Measurements from ENCODE around the gene DGCR6L.
"Not testable (repeated sequence)": the region's sequence is repeated elsewhere in the genome, so short reads cannot be mapped to it uniquely, and the experiment has no call there.

Gene DGCR6L

DNA sequence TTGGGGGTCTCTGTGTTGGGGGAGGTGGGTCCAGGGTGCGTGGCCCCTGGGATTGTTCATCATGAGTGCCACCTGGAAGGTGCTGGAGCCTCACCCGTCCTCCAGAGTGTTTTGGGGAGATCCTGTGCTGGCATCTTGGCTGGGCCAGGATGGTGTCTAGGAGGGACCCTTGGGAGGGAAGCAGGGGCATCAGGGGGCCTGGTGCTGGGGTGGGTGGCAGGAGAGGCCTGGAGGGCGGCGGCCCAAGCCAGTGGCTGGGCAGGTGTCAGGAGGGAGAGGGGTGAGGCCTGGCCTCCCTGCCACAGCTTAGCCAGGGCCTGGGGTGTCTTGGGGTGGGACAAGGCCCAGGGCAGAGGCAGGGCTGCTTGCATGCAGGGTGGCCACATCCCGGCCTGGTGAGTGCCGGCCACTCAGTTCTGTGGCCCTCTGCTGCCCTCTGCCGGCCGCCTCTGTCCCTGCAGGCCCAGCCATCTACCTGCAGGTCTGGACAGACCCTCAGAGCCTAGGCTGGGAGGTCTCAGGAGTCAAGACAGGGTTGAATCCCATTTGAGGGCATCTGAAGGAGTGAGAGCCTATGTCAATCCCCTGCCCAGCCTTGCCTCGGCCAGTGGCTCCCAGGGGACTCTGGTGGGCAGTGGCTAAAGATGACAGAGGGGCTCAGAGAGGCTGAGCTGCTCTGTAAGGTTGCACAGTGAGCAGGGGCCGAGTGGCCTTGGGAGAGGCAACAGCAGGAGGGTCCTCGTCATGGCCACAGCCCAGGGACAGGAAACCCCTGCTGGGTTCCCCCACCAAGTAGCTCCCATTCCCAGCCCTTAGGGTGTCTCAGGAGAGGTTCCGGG lies 34.2 kb downstream of the DGCR6L start:
- peaks cover 17% of the 10 kb centered on the region for H3K27me3 Mint-ChIP-seq
- CTCF ChIA-PET = interaction anchor here (0.8 to 3.0 kb wide), 4 partner anchors 9 to 129 kb away, joined by 3 to 18 read pairs (median 6); no protein-coding TSS in a partner anchor
- not testable (repeated sequence) for H3K9me3 Mint-ChIP-seq, H3K36me3 Mint-ChIP-seq, H3K27ac Mint-ChIP-seq, H3K4me1 Mint-ChIP-seq, H3K4me3 Mint-ChIP-seq
- DNase-seq = peak; percentile 88

DNA sequence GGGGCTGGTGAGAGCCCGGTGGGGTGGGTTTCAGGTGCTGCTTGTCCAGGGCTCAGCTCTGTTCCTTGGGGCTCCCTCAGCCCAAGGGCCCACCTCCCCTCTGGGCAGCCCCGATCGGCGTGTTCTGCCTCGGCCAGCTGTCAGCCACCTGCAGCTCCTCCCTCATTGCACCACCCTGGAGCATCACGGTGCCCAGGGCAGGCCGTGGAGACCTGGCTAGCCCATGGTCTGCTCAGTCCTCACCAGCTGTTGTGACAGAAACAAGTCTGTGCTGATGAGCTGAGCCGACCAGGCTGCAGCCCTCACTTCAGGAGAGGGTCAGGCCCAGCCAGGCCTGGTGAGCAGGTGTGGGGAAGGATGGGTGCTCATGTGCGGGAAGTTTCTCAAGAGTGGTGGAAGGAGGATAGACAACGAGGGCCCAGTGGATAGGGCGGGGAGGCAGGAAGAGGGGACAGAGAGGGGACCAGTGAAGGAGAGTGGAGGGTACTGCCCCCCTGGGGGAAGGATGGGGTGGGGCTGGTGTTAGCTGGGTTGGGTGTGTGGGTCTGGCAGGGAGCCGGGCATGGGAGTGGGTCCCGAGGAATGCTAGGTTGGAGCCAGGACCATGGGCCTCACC lies 35.3 kb downstream of the DGCR6L start:
- Mint-ChIP-seq H3K4me3 (no peak overlapping the region), H3K27ac (no peak overlapping the region), H3K36me3 (no peaks in the 10 kb centered on the region), H3K9me3 (no peaks in the 10 kb centered on the region), H3K27me3 (peaks cover 8% of the 10 kb centered on the region), H3K4me1 (no peaks in the 10 kb centered on the region)
- CTCF ChIA-PET = interaction anchor here (1.1 to 3.0 kb wide), 3 partner anchors 11 to 128 kb away, joined by 3 to 18 read pairs (median 5); no protein-coding TSS in a partner anchor
- DNase-seq = no peak

DNA sequence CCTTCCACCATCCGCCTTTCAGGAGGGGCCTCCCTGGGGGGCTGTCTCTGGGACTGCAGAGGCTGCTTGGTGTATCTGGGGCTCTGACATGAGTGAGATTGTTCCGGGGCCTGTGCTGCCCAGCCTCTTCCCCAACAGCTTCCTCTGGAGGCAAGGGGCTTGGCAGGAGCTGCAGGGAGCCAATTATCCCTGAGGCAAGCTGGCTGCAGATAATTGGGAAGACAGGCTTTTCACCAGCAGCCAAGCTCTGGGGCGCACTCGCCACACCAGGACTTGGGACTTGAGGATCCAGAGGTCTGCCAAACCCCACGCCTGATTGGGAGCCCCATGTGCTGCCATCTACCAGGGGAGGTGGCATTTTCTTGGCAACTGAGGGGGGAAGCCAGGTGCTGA lies 36.2 kb downstream of the DGCR6L start:
- DNase-seq = no peak
- no peaks in the 10 kb centered on the region for H3K4me1 Mint-ChIP-seq
- H3K36me3 Mint-ChIP-seq = no peaks in the 10 kb centered on the region
- no peak overlapping the region for H3K4me3 Mint-ChIP-seq
- peaks cover 10% of the 10 kb centered on the region for H3K27me3 Mint-ChIP-seq
- H3K9me3 Mint-ChIP-seq = no peaks in the 10 kb centered on the region
- CTCF ChIA-PET = interaction anchor here (1.1 to 3.0 kb wide), 2 partner anchors 12 to 127 kb away, joined by 3 to 18 read pairs; no protein-coding TSS in a partner anchor
- no peak overlapping the region for H3K27ac Mint-ChIP-seq

DNA sequence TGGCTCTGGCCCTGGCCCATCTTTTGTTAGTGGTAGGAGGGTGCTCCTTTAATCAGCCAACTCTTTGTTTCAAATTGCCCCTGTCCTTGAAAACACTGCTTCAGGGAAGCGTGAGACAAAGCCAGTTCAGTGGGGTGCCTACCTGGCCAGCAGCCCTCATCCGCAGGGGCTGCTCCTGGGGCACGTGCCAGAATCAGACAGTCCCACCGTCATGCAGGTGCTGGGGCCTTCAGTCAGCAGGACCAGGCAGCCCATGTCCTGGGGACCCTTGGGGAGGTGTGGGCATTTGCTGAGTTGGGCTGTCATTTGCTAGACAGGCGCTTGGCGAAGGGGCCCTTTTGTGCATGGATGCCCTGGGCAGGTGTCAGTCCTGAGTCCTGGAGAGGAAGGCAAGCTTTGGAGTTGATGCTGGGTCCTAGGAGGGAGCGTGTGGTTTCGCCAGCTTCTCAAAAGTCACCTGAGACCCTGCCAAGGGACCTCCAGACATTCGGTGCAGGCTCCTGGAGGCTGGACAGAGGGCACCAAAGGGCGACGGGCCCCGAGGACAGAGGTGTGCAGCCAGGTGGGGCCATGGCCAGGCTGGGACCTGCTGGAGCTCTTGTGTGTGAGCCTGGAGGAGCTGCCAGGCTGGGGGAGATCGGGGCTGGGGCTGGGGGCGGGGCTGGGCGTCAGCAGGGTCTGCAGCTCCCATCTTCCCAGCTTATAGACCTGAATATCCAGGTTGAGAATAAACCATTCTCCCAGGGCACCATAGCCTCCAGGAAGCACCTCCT lies 36.8 kb downstream of the DGCR6L start:
- no peaks in the 10 kb centered on the region for H3K36me3 Mint-ChIP-seq
- no peaks in the 10 kb centered on the region for H3K4me1 Mint-ChIP-seq
- H3K27me3 Mint-ChIP-seq = peaks cover 10% of the 10 kb centered on the region
- H3K27ac Mint-ChIP-seq = no peak overlapping the region
- no peak for DNase-seq
- CTCF ChIA-PET = interaction anchor here (1.1 to 3.0 kb wide), 2 partner anchors 11 to 126 kb away, joined by 3 to 18 read pairs; no protein-coding TSS in a partner anchor
- H3K4me3 Mint-ChIP-seq = no peak overlapping the region
- H3K9me3 Mint-ChIP-seq = no peaks in the 10 kb centered on the region

DNA sequence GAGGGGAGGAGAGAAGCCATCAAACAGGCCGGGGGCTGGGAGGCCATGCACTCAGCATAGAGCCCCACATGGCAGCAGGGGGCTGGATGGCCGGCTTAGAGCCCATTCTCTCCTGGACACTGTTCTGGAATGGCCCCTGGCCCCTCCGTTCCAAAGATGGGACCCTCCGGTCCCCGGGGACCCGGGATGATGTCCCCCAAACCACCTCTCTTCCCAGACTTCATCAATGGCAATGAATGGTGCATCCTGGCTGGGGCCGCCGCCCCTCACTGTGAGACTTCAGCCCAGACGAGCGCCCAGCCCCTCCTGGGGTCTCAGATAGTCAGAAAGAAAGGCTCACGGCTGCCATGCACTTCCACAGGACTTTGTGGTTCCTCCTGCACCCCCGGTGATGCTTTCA lies 38.0 kb downstream of the DGCR6L start:
- CTCF ChIA-PET = no interaction called here

DNA sequence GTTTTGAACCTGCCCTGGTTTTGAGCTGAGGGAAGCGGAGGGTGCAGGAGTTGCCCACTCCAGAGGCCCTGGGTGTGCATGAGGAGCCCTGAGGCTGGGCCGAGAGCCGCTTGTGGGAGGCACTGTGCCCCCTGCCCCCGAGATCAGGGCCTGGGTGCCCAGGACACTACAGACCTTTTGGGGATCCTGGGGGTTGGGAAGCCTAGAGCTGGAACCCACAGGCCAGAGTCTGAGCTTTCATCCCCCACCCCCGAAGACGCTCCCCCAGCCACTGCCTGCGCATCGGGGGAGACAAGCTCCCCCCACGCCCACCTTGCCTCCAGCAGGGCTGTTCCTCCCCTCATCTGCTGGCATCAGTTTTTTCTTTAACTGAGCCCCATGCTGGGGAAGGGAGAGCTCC lies 38.4 kb downstream of the DGCR6L start:
- H3K4me3 Mint-ChIP-seq, H3K9me3 Mint-ChIP-seq, CTCF ChIA-PET, H3K27me3 Mint-ChIP-seq, H3K36me3 Mint-ChIP-seq, DNase-seq, H3K4me1 Mint-ChIP-seq, H3K27ac Mint-ChIP-seq: not testable (repeated sequence)

More for the DNA sequence above, 38.0 kb downstream of the DGCR6L start:
- Mint-ChIP-seq H3K9me3 (no peaks in the 10 kb centered on the region), H3K4me1 (no peaks in the 10 kb centered on the region), H3K27ac (no peak overlapping the region), H3K36me3 (no peaks in the 10 kb centered on the region), H3K4me3 (no peak overlapping the region), H3K27me3 (peaks cover 8% of the 10 kb centered on the region)
- DNase-seq = no peak

DNA sequence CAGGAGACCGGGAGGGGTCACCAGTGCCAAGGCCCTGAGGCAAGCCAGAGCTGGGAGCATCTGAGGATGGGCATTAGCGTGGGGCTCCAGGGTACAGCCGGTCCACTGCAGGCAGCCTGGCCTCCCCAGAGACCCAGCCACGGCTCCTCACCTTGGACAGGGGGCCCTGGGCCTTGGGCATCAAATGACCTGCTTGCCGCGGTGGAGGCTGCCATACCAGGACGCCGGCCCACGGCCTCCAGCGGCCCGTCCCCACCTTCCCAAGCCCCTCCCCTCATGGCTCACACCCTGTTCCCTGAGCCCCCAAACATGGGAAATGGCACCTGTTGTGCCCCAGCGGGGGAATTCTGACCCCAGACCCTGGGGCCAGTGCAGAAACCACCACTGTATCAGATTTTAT lies 39.0 kb downstream of the DGCR6L start:
- Mint-ChIP-seq H3K4me1 (no peaks in the 10 kb centered on the region), H3K36me3 (no peaks in the 10 kb centered on the region), H3K27ac (no peak overlapping the region), H3K27me3 (peaks cover 4% of the 10 kb centered on the region), H3K4me3 (no peak overlapping the region), H3K9me3 (no peaks in the 10 kb centered on the region)
- no peak for DNase-seq
- CTCF ChIA-PET = no interaction called here

DNA sequence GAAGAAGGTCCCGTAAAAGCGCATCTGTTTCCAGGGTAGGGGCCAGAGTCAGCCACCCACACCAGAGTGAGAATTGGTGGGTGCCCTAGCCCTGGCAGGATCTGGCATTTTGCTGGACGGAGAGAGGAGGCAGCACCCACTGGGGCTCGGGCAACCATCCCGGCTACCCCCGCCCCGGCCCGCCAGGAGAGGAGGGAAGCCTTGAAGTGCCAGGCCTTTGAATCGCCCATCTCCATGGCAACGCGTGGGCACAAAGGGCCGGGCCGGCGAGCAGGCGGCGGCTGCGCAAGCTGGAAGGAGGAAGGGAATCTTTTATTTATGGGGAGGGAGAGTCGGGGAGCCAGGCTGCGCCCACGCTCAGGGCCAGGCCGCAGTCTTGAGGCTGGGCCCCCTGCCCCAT lies 39.7 kb downstream of the DGCR6L start:
- H3K4me3 Mint-ChIP-seq, H3K36me3 Mint-ChIP-seq, H3K27me3 Mint-ChIP-seq, H3K27ac Mint-ChIP-seq, H3K9me3 Mint-ChIP-seq, H3K4me1 Mint-ChIP-seq, DNase-seq, CTCF ChIA-PET: not testable (repeated sequence)

DNA sequence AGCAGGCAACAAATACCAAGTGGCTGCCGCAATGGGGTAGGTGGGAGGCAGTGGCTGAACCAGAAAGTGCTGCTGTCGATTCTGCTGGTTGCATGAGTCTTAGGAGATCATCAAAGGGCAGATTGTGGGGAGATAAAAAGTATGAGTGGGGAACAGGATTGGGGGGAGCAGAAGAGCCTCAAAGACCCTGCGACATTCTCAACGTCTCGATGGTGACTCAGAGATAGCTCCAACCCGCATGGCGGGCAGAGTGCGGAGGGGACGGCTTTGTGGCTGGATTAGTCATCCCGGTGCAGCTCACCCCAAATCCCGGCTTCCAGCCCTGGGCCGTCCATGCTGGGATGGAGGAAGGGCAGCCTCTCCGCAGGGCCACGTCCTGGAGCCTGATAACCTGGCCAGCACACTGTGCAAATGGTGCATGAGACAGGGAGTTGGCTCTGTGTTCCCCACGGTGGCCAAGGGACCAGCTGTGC lies 40.2 kb downstream of the DGCR6L start:
- H3K27ac Mint-ChIP-seq = no peak overlapping the region
- CTCF ChIA-PET = no interaction called here
- H3K27me3 Mint-ChIP-seq = peaks cover 4% of the 10 kb centered on the region
- no peak for DNase-seq
- no peaks in the 10 kb centered on the region for H3K36me3 Mint-ChIP-seq
- H3K4me3 Mint-ChIP-seq = no peak overlapping the region
- H3K9me3 Mint-ChIP-seq = no peaks in the 10 kb centered on the region
- H3K4me1 Mint-ChIP-seq = no peaks in the 10 kb centered on the region

DNA sequence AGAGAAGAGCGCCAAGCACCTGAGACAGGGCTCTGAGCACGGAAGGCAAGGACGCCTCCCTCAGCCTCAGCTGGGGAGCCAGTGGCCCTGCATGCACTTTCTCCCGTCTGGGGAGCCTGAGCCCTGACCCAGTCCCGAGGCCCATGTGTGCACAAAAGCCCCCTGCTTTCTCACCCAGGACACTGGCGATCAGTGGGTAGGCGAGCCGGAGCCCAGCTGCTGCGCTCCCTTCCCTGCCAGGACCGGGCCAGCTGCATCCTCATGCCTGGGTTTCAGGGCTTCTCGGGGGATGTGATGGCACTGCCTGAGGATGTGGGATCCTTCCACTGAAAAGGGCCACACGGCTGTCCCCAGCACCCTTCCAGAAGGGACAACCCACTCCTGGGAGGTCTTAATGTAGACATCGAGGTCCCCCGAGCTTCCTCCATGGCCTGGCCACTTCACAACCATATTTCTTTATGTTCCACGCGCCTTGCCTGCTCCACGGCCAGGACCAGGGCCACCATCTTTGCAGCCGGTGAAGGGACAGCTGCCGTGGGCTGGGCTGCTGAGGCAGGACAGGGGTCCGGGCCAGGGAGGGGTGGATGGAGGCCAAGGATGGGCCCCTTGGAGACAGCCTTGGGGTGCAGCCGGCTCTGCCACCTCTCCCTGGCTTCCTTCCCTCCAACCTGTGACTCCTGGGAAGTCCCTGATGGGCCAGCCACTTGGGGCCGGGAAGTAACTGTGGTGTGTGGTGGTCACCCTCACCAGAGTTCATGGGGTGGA lies 41.0 kb downstream of the DGCR6L start:
- H3K27me3 Mint-ChIP-seq, H3K4me3 Mint-ChIP-seq, DNase-seq, H3K27ac Mint-ChIP-seq, CTCF ChIA-PET, H3K4me1 Mint-ChIP-seq, H3K9me3 Mint-ChIP-seq, H3K36me3 Mint-ChIP-seq: not testable (repeated sequence)

DNA sequence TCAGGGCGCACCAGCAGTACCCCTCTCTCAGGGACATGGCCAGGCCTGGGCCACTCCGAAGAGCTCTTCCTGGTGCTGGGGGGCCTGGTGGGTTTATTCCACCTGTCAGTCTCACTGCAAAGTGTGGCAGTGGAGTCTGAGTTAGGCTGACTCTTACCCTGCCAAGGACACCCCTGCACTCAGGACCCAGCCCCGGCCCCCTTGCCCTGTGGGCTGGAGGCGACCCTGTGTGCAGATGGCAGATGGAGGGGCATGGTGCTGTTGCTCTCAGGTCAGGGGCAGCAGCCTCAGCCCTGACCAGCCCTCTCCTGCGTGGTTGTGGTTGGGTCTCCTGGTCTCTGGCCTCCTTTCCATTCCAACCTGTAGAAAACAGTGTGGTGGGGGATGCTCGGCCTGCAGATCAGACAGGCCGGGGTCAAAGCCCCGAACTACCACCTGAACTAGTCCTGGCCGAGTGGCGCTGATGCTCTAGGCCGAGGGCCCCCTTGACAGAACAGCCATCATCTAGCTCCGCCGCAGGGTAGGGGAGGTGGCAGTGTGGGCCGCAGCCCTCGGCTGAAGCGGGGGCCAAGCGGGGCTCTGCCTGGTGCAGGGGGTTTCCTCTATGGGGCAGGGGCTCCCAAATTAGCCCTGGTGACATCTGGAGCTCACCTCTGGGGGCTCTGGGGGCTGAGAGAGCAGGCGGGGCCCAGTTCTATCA lies 41.8 kb downstream of the DGCR6L start:
- H3K27ac Mint-ChIP-seq, H3K4me3 Mint-ChIP-seq, H3K4me1 Mint-ChIP-seq, DNase-seq, H3K36me3 Mint-ChIP-seq, H3K27me3 Mint-ChIP-seq, CTCF ChIA-PET, H3K9me3 Mint-ChIP-seq: not testable (repeated sequence)

DNA sequence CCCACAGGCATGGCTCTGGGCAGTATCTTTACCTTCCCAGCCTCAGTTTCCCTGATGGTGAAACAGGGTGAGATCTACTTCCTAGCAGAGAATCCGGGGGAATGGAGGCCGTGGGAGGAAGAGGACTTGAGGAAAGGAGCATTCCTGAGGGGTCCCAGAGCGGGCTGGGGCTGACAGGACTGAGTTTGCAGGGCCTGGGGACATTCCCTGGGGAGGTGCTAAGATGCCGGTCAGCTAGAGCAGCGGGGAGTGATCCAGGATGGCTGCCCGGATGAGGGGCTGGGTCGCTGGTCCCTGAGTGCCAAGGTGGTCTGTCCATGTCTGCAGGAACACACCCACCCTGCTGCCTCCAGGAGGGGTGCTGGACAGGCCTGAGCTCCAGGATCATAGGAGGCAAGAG lies 43.4 kb downstream of the DGCR6L start:
- no peaks in the 10 kb centered on the region for H3K36me3 Mint-ChIP-seq
- no peaks in the 10 kb centered on the region for H3K9me3 Mint-ChIP-seq
- CTCF ChIA-PET = no interaction called here
- H3K4me1 Mint-ChIP-seq = no peaks in the 10 kb centered on the region
- peaks cover 4% of the 10 kb centered on the region for H3K27me3 Mint-ChIP-seq
- no peak overlapping the region for H3K27ac Mint-ChIP-seq
- DNase-seq = no peak
- no peak overlapping the region for H3K4me3 Mint-ChIP-seq

DNA sequence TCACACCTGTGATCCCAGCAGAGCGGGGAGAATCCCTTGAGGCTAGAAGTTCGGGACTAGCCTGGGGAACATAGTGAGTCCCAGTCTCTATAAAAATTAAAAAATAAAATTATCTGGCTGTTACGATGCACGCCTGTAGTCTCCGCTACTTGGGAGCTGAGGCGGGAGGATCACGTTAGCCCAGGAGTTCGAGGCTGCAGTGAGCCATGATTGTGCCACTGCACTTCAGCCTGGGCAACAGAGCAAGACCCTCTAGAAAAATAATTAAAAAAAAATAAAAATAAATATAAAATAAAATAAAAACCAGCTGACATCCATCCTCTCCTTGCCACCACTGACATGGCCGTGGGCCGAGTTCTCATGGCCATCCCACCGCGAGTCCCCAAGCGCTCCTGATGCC lies 44.0 kb downstream of the DGCR6L start:
- H3K27me3 Mint-ChIP-seq = peaks cover 4% of the 10 kb centered on the region
- CTCF ChIA-PET = no interaction called here
- no peaks in the 10 kb centered on the region for H3K9me3 Mint-ChIP-seq
- H3K4me1 Mint-ChIP-seq = no peaks in the 10 kb centered on the region
- H3K27ac Mint-ChIP-seq = no peak overlapping the region
- DNase-seq = no peak
- H3K36me3 Mint-ChIP-seq = no peaks in the 10 kb centered on the region
- no peak overlapping the region for H3K4me3 Mint-ChIP-seq

Data from activated naive CD4-positive, alpha-beta T cell treated with anti-CD3 and anti-CD28 coated beads, Interleukin-2, amount 10 ng/mL, durations not matched to agents 7 days and 5 days (primary cell).